ENCODE data around the gene TMC8.

The TMC8 gene

DNA sequence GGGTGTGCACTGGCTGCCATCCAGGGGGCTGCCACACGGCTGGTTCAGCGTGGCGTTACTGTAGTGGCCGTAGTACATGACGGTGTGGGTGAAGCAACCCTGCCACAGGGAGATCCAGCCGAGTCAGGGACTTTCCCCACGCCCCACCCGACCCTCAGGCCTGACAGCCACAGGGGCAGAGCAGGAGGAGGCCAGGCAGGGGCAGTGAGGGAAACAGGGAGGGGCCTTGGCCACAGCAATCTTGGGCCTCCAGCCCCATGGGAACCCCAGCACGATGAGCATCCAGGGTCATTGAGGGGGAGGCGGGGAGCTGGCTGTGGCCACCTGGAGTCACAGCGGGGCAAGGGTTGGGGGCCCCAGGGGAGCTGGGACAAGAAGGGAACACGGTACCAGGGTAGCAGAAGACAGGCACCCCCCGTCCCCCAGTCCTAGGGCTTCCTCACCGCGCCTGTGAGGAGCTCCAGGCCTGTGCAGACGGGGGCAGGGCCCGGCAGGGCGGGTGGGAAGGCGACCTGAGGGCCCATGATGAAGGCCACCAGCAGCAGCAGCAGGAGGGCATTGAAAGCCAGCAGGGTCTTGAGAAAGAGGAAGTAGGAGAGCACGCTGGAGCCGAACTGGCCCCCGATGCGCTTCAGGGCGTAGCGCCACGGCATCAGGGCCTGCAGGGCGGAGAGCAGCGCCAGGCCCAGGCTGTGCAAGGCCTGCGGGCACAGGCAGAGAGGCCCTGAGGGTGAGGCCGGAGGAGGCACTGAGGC is 6.3 kb upstream of the TMC8 start:
- DNase-seq (ENCODE audit: low spot score), result no peak

DNA sequence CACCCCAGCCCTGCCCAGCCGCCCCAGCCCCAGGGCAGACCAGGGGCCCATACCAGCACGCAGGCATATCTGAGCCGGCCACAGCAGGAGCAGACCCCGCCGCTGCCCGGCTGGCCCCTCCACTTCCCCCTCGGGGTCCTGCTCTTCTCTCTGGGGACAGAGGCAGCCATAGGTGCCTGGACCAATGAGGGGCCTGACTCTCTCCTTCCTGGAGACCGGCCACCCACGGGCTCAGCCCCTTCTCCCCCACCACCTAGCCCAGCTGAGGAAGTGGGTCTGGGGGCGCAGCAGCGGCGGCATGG is 5.8 kb upstream of the TMC8 start:
- no peak for DNase-seq (ENCODE audit: low spot score)

DNA sequence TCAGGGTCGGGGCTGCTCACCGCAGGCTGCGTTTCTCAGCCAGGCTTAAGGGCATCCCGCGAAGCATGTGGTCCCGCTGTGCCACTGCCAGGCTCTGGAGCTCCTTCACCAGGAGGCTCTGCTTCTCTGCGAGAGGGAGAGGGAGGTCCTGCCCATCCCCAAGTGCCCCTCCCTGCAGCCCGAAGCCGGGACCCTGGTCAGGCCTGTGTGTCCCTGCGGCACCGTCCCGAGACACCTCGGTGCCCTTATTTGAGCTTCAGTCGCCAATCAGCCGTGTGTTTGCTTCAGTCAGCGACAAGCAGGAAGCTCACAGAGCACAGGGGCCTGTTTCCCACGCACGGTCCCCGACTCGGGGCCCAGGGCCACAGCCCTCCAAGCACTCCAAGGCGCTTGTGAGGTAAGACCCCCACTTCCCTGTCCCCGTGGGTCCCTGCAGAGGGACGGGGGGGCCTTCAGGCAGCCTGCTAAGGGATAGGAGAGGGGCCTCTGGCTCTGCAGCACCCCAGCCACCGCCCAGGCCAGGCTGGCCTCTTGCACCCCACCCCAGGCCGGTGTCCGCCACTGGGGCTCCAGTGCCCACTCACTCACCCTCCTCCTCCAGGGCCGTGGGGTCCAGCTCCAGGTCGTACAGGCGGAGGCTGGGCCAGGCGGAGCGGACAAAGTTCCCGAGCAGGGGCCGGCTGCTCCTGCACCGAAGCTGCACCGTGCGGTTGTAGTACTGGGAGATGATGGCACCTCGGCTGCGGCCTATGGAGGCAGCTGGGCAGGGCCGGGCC is 5.2 kb upstream of the TMC8 start:
- DNase-seq (ENCODE audit: low spot score), result no peak

DNA sequence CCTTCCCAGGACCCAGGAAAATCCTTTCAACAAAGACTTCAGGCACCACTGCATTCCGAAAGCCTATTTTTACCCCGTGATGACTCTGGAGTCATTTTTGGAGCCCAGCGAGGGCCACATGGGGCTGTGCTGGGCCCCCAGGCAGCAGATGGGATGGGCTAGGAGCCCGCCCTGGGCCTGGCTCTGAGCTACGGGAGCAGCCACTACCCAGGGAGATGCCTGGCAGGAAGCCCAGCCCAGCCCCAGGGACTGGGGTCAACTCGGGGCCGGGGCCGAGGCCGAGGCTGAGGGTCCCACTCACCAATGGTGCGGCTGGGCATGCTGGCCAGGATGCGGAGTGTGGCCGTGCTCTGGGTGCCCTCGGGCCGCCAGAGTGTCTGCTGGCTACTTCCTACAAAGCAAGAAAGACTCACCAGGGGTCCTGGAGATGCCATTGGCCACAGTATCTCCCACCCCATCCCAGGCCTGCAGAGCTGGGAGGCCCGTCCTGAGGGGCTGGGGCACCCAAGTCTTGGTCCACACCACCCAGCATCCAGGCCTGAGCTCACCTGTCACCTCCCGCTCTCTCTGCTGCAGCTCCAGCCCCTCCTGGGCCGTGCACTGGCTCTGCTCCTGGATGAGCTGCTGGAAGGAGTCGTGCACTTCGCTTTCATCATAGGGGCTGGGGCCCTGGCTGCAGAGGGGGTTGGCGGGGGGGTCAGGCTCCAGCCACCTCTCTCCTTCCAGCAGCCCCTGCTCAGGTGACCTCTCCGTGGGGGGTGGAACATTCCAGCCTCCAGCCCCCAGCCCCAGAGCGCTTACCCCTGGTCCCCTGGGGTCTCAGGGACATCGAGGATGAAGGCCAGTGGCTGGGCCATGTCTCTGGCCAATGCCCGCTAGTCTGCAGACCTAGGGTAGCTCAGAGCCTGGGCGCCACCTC is 4.3 kb upstream of the TMC8 start:
- DNase-seq (ENCODE audit: low spot score), result no peak

DNA sequence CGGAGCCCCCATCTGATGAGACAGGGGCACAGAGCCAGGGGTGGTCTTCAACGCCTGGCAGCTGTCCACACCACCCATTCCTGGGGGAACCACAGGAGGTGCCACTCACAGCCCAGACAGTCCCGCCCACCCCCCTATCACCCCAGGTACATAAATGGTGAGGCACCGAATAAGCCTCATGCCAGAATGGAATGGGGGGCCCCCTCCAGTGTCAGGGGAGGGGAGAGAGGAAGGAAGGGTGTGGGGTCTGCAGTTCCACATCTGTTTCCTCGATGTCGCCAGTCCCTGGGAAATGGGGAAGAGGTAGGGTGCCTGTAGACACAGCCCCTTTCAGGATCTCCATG is 3.7 kb upstream of the TMC8 start:
- no peak for DNase-seq (ENCODE audit: low spot score)

DNA sequence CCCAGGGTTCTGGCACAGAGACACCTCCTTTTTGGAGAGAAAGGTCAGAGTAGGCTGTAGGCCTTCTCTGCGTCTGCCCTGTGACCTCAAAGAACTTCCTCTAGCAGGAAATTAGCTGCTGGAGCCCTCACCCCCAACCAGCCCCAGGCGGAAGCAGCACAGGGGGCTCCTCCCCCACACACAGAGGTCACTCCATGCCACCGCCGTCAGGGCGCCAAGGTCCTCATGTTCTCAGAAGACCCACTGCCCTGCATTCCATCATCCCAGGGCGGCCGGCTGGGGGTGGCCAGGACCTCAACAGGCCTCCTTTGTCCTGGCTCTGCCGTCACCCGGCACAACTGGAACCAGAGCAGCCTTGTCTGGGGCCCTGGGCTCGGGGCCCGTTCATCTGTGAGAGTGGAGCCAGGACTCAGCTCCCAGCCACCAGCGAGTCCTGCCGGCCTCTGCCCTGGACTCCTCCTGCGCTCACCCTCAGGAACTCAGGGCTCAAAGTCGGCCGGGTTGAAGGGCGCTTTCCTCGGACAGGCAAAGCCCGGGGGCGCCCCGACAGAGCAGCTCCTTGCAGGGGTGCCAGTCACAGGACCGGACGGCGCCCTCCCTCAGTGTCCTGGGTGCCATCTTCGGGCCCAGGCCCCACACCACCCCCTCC is 3.2 kb upstream of the TMC8 start:
- DNase-seq (ENCODE audit: low spot score), result peak; percentile 81

DNA sequence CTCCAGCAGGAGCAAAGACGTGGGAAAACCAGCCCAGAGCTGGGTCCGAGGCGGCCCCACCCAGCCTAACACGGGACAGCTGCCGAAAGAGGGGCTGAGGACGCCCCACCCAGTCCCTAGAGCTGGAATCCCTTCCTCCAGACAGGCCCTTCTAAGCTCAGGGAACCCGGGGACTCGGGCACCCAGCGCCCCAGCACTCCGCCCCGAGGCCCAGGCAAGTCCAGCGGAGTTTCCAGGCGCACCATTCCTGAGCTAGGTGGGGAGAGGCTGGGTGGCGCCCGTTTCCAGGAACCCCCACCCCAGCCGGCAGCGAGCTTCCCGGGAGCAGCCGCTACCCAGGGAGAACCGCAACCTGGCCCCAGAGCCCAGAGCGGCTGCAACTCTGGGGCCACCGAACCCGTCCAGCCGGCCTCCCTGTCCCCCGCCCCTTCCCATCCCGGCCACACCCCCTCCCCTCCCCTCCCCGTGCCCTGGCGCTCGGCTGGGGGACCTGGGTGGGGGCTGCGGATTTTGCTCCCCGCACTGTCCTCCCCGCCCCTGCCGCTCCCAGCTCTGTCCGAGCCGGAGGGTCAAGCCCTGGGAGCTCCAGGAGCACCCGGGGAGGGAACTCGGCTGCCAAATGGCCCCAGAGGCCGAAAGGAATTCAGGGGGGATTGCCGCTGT is 2.6 kb upstream of the TMC8 start:
- DNase-seq (ENCODE audit: low spot score), result peak; percentile 87

DNA sequence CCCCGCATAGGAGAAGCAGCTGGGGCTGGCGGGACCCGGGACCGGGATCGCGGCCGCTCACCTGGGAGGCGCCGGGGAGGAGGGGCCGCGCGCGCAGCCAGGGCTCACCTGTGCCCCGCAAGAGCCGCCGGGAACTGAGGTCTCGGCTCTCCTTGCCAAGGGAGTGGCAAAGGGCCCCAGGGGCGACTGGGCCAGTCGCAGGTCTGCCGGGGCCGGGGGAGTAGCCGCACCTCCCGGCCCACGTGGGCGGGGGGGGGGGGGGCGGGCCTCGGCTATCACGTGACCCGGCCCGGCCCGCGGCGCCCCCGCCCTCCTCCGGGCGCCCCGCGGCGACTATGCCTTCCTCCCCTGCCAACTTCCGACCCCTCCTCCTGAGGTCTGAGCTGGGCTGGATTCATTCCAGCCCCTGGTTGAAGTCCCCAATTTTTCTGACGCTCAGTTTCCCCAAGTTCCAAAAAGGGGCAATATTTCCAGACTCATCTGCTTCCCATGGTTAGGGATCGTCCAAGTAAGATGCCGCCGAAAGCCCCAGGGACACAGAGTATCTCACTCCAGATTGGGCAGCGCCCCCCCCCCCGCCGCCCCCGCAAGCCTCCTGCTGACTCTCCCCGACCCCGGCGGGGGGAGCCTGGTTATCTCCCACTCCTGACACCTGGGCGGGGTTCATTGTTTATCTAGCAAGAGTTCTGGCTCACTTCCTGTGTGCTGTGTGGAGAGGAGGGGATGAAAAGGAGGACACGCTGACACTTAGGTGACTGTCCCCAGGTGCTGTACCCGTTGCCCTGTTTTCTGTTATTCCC is 1.8 kb upstream of the TMC8 start, which contains the start of gene TMC6:
Gene TMC6, minus strand, starts transcription at position 205 of the 800 bp plus-strand sequence. CDS start 1,923 bp downstream, outside the sequence.
- no peak for DNase-seq (ENCODE audit: low spot score)

DNA sequence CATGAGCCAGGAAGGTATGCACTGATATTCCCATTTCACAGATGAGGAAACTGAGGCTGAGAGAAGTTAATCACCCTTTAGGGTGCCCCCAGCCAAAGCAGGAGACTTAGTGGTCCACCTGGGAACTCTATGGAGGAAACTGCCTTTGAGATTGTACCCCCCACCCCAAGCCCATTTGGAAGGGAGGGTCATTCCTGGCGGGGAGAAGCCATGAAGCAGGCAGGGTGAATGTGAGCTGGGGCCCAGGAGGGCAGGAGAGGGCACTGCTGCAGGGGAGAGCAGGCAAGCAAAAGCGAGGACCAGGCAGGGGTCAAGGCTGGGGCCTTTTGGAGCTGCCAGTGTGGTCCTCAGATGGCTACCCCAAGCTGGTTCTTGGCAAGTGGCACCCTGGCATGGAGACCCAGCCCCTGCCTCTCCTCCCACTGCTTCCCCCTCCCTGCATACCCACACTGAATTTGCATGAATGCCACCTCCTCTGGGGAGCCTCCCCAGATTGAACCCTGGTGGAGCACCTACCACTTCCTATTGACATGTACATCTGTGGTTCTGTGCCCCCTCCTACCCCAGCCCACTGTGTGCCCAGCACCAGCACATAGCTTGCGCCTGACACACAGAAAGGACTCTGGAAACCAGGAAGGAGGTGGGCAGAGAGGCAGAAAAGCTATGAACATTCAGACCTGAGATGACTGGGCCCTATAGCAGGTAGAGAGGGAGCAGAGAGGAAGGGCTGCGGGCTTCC is 1.1 kb upstream of the TMC8 start:
- no peak for DNase-seq (ENCODE audit: low spot score)

DNA sequence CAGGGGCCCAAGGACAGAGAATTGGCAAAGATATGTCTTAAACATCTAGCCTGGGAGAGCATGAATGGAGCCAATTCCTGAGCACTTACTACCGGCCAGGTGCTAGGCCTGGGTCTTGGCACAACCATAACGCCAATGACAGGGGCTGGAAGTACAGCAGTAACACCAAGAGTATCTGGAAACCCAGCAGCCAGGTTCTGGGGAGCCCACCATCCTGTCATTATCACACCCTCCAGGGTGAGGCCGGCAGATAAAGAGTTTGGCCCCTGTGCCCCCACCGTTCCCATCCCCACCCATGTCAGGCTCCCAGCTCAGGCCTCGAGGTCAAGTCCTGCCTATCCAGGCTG is 508 bp upstream of the TMC8 start:
- DNase-seq (ENCODE audit: low spot score), result no peak

DNA sequence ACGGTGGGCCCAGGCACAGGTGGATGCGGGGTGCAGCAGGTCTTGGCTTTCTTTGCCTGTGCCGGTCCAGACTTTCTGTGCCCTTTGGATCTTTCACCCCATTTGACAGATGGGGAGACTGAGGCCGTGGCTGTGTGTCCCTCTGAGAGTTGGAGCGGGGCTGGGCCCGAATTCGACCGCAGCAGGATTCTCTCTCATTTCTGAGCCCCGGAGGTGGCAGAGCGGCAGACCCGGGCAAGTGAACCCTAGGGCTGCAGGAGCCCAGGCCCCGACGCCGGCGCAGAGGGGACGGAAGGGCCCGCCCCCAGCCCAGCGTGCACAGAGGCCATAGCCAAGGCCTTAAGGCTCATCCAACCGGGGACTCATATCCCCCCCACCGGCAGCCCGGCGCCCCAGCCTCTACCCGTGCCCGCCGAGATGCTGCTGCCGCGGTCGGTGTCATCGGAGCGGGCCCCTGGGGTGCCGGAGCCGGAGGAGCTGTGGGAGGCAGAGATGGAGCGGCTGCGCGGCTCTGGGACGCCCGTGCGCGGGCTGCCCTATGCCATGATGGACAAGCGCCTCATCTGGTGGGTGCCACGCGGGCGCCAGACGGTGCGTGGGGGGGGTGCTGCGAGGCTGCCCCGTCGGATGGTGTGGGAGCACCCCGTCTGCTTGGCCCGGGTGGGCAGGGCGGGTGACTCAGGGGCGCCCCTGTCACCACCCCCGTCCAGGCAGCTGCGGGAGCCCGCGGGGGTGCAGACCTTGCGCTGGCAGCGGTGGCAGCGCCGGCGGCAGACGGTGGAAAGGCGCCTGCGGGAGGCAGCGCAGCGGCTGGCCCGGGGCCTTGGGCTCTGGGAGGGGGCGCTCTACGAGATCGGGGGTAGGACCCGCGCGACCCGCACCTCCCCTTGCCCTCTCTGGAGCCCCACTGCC is 857 bp downstream of the TMC8 start:
- DNase-seq (ENCODE audit: low spot score), result no peak

DNA sequence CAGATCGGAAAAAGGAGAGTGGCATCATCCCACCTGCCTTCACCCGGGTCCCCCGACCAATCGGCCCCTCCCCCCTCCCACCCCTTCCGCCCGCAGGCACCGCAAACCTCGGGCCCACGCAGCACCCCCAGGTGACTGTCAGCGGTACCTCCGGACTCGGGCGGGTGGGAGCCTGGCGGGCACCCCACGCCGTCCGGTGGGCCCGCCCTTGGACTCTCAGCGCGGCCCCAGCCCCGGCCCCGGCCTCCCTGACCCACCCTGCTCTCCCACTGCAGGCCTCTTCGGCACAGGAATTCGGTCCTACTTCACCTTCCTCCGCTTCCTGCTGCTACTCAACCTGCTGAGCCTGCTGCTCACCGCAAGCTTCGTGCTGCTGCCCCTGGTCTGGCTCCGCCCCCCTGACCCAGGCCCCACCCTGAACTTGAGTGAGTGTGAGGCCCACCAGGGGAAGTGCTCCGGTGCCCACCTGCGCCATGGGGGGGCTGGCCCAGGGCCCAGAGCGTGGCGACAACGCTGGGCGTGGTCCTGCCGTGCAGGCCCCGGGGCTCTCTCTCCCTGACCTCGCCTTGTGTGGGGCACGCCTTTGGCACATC is 1.6 kb downstream of the TMC8 start:
- DNase-seq (ENCODE audit: low spot score), result no peak

DNA sequence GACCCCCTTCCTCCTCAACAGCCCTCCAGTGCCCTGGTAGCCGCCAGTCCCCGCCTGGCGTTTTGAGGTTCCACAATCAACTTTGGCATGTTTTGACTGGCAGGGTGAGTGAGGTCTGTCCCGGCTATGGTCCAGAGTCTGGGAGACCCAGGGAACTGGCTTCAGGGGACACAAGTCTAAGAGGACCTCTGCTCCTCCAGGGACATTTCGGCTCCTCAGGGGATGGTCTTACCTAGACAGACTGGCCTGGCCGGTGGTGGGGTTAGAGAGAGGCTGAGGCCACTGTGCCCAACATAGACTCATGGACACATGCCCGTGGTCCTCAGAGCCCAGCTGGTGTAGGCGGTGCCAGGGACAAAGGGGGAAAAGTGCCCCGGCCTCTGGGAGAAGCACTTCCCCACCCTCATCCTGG is 2.2 kb downstream of the TMC8 start:
- DNase-seq (ENCODE audit: low spot score), result no peak

DNA sequence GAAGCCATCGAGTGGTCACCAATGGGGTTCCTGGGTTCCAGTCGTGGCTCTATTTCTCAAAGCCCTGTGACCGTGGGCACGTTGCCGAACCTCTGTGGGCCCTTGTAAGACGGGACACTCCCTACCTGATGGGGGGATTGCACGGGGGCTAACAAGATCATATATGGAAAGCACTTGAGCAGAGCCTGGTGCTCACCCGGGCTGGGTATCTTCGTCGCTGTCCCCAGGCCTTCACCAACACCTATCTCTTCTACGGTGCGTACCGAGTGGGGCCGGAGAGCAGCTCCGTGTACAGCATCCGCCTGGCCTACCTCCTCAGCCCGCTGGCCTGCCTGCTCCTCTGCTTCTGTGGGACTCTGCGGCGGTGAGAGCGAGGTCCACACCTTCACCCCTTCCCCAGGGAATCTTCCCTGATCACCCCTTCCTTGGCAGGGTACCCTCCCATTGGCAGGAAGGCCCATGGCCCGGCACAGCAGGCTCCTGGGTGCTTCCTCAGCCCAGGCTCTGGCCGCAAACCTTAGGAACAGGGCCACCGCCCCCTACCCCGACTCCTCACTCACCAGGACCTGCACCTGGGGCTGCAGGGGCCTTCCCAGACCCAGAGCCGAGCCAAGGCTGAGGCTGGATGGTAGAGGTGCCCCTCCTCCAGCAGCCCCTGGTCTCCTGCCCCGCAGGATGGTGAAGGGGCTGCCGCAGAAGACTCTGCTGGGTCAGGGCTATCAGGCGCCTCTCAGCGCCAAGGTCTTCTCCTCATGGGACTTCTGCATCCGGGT is 2.8 kb downstream of the TMC8 start:
- no peak for DNase-seq (ENCODE audit: low spot score)

DNA sequence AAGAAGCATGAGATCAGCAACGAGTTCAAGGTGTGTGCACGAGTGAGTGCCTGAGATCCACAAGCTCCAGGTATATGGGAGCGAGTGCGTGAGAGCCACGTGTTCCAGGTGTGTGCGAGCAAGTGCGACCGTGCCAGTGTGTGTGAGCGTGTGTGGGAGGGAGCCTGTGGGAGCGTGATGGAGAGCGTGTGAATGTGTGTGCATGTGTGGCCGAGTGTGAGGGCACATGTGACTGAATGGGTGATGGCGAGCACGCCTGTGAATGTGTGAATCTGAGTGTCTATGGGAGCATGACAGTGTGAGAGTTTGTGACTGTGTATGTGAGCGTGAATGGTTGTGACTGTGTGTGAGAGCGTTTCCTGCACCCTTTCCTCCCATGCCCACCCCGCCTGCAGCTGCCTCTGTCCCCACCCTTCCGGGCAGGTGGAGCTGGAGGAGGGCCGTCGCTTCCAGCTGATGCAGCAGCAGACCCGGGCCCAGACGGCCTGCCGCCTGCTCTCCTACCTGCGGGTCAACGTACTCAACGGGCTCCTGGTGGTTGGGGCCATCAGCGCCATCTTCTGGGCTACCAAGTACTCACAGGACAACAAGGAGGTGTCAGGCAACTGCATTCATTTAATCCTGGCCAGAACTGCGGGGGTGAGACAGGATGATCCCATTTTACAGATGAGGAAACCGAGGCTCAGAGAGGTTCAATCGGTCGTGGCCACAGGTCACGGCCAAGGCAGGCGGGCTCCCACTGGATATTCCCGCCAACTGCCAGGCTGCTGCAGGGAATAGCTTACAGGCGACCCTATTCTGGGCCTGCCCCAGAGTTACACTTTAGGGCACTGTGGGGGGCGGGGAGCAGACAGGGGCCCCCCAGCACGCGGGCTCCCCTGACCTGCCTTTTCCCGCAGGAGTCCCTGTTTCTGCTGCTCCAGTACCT is 3.7 kb downstream of the TMC8 start:
- peak; percentile 82 for DNase-seq (ENCODE audit: low spot score)

DNA sequence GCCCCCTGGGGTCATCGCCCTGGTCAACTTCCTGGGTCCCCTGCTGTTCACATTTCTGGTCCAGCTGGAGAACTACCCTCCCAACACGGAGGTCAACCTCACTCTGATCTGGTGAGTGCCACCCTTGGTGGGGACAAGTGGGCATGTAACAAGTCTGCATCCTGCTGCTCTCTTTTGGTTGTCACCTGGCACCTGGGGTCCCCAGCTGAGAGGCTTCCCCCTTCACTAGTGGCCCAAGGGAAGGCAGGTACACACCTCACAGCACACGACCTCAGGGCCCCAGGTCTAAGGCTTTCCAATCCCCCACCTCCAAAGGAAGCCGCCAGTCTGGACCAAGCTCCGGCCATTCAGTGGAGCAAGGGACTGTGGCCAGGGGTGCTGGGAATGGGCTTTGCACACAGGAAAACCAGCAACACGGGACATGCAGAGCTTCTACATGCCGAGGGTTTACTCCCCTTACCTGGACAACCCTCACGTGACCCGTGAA is 4.4 kb downstream of the TMC8 start:
- no peak for DNase-seq (ENCODE audit: low spot score)

Measured in ecto neural progenitor cell (in vitro differentiated cells).